Stimulated activated CD4-positive, alpha-beta T cell treated with anti-CD3 and anti-CD28 coated beads, Interleukin-12 subunit alpha, Interleukin-12 subunit beta, amount 100 ng/mL, for 24 hours (primary cell): ENCODE results near the gene SZRD1.

ENCODE experiments used
- DNase-seq, 2 experiments: peaks; one replicate each; pipeline ENCODE4 v3.0.0-alpha.2; 2020; ENCODE audit warnings: low read depth in 2 of 2

SZRD1 gene

DNA sequence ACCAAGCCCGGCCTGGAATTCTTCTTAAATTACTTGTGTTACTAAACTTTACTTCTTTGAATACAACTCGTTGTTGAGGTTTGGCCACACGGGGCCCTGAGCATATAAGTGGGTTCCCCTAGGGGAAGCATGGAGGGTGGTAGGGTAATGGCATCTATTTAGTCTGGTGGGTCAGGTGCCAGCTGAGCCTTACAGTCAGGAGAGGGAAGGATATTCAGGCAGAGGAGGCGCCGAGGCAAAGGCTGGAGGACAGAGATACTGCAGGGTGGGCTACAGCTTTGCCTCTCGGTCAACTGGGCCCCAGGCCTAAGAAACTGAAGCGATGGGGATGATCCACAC, 73.1 kb downstream of the SZRD1 start:
- no peak for DNase-seq

DNA sequence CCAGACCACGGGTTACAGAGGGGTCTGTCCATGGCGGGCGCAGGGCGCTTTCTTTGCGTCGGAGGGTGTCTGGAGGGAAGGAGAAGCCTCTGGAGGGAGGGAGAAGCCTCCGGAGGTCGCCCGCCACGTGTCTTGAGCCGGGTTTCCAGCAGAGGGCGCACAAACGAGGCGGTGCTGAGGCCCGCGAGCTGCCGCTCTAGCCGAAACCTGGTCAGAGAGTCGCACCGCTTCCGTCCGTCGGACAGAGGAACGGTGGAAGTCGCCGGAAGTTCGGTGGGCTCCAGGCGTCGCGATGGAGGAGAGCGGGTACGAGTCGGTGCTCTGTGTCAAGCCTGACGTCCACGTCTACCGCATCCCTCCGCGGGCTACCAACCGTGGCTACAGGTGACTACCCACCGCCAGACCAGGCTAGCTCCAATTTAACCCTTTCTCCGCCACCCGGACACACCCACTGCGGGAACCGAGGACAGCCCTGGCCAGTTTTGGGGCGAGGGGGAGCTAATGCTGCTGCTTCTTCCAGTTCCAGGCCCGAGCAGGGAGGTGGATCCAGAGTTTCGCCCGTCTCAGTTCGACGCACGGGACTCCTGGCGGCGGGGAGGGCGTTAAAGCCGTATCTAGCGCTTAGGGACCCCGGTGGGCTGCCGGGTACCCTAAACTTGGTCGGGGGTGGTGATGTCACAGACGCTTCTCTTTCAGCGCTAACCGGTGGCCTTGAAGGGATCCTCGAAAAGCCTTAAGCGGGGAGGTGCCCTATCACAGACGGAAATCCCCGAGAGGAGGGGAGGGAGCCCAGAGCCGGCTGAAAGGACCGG, 73.6 kb downstream of the SZRD1 start, which contains the start of gene NECAP2:
Gene NECAP2, plus strand, starts transcription at position 255 of the 812 bp plus-strand sequence. Its CDS starts 38 bp downstream, at position 293.
- DNase-seq = peak; percentile 84 to 98

DNA sequence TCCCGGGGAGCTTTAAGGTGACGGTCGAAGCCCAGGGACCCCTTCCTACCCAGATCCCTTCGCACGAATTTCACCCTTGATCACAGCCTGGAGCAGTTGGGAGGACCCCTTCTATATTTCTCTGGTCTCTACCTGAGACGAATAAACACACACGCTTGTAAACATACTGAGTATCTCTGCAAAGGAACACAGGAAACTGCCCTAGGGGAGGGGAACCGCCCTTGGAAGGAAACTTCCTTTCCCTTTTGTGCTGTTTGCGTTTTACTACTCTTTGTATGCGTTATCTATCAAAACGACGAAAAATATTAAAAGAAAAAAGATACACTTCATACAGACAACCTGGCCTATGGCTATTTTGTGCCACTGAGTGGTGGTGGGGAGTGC, 74.2 kb downstream of the SZRD1 start:
- no peak for DNase-seq

DNA sequence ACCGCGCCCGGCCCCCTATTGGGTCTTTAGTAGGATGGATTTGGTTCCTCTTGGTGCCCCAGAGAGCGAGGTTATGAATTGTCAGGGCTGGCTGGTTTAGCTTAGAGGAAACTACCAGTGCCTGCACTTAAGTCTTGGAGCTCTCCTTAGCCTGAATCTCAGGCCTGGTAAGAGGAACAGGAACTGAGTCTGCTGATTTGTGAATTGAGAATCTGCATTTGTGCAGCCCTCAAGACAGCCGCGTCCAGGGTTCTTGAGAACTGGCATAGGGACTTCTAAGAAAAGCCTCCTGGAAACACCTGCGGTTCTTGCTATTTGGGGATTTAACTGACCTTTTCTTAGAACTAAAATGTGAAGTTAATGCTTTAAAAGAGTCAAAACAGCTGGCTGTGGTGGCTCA, 75.2 kb downstream of the SZRD1 start:
- DNase-seq = no peak

- no peak for DNase-seq
These were observed 75.9 kb downstream of the SZRD1 start for GRCh38 chr1:16442941-16443340.

DNA sequence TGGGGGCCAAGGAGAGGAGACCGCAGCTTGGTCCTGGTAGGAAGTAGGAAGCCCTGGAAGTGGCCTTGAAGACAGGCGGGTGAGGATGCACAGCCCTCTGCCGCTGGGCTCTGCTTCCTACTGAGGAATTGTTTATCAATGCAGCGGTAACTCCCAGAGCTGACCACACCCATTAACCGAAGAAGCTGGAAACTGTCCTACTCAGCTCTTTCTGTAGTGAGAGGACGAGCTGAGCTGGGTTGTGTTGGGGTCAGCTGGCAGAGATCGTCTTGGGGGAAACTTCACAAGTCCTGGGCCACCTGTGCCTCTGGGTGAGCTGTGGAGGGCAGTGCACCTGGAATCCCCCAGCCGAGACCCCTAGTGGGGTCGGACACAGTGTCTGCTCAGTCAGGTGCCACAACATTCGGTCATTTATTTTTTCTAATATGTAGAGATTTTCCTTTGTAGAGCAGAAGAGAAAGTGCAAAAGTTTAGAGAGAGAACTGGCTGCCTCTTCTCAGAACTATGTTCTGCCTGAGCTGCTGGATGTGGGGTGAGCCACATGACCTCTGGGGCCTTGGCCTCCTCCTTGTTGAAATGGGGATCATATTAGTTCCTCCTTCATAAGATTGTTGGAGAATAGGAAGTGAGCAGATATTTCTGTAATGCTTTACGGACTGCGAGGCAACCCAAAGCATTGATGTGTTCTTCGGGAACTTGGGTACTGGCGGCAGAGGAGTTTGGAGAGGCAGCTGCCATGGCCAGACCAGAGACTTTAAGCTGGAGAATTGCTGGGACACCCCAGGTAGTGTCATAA, 77.1 kb downstream of the SZRD1 start:
- DNase-seq = no peak

DNA sequence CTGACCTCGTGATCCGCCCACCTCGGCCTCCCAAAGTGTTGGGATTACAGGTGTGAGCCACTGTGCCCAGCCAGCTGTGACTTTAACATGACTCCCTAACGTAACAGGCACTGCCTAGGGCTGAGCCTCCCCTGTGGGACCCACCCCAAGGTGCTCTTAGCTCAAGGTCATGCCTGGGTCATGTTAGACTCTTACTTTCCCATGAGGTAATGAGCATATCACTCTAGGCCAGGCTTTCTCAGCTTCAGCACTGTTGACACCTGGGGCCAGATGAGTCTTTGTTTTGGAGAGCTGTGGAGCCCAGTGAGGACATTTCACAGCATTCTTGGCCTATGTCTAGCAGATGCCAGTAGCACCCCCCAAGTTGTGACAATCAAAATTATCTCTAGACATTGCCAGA, 78.0 kb downstream of the SZRD1 start:
- DNase-seq = no peak

- no peak for DNase-seq
These were observed 79.1 kb downstream of the SZRD1 start for GRCh38 chr1:16446116-16446515.

DNA sequence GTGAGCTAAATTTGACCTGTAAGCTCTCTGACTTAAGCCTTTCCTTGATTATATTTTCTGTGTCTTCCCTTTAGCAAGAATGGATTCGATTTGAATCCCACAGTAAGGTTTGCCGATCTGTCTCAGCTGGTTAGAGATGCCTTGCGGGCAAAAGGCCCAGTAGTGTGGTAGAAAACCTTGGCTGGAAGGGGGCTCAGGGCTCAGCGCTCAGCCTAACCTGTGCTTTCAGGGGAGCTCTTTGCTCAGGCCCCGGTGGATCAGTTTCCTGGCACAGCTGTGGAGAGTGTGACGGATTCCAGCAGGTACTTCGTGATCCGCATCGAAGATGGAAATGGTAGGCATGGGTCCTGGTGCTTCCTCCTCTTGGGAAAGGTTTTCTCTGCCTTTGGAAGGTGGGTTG, 80.6 kb downstream of the SZRD1 start:
- no peak for DNase-seq
